Activated naive CD4-positive, alpha-beta T cell treated with Interleukin-2 at 50 U/mL for 16 hours (primary cell): ENCODE results near the gene PPOX.
A peak's percentile ranks its signal among the peaks of the same experiment; 100 is the strongest.

Source experiments
- DNase-seq: peaks from one replicate; pipeline ENCODE4 v3.0.0-alpha.2; 2020

PPOX gene

DNA sequence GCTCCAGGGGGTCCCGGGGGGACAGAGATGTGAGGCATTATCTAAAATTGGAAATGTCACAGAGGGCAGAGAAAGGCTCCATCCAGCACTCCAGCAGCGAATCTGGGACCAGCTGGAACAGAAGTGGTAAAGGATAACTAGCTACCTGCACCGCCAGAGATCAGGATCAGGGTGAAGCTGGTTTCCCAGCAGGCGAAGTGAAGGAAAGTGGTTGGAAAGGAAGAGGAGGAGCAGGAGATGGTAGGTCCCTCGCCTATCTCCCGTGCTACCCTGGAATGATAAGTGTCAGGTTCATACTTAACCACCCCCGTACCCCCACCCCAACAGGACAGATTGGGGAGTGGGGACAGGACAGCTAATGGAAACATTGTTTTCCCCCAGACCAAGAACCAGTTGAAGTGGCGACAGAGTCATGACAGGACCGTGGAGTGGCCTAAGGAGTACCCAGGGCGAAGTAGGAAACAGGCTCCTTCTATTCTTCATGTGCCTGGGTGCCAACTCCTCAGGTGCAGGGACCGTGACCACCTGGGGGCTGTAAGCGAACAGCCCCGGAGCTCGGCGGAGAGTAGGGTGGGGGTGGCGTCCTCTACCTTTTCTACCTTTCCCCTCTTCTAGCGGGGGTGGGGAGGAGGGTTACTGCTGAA is 10.4 kb downstream of the PPOX start:
- no peak for DNase-seq

DNA sequence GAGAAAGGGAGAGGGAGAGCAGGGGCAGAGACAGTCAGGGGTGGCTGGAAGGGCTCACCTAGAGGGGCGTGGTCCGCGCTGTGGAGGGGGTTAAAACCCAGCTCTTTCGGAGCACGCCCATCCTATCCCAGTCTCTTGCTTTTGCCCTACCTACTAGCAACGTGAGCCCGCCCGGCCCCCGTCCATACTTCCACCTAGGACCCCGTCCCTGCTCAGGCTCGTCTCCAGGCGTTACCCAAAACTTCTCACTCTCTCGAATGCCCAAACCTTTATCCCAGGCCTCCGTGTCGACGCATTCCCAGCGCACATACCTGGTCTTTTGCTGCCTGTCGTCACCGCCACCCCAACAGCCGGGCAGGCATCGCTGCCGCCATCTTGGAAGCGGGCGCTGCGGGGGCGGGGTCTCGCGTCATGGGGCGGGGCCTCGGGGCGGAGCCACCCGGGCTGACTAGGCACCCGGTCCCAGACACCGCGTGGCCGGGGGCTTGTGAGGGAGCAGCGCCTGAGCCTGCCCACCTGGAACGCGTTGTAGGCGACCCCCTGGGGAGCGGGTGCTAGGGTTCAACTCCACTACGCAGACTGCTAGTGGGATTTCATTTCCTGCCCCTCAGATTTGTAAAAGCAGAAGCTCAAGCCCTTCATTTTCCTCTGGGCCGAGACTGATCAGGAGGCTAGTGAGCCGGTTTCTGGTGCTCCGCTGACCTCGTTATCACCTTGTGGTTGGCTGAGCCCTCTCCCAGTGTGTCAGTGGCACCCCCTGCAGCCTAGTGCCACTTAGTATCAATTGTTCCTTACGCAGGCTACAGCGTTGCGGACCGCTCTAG is 11.1 kb downstream of the PPOX start, which contains the start of gene B4GALT3:
Gene B4GALT3, minus strand, starts transcription at position 396 of the 824 bp plus-strand sequence. CDS start 1,447 bp downstream, outside the sequence.
- peak; percentile 96 for DNase-seq

DNA sequence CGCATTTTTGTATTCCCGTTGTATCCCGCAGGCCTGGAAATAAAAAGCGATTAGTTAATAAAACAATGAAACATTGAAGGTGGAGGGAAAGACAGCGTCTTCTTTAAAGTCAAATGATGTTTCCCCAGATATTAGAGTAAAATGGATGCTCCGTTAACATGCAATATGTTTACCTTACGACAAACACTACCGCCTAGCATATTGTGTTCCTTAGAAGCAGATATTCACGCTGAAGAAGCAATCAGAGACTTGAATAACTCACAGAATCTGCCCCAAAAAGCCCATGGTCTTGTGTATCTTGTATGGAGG is 11.7 kb downstream of the PPOX start:
- DNase-seq = no peak

DNA sequence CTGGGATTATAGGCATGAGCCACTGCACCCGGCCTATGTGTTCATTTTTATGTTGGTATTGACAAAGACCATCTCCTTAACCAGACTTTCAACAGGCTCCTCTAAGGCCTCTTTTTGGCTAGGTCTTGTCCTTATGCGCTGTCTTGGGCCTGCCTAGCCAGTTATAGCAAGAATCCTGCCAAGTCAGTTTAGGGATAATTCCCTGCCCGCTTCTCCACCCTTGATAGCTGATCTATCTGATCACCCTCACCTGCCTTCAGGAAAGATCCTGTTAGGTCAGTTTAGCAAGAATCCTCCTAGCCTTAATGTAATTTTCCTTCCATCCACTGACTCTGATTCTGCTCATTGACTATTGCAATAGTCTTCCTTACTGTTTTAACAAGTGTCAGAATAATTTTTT is 13.5 kb downstream of the PPOX start:
- no peak for DNase-seq

DNA sequence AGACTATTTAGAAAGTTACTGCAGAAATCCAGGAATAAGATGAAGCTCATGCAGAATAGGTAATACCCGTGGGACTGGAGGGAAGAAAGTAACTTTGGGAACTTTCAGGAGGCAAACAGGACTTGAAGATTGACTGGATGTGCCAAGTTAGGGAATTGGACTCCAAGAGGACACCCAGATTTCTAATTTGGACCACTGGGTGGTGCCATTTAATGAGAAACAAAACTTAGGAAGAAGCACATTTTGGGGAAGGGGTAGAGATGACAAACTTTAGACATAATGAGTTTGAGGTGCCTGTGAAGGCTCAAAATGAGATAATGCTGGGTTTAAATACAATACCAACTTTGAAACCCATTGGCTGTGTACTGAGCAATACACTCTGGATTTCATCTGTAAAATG is 14.4 kb downstream of the PPOX start:
- DNase-seq = no peak

DNA sequence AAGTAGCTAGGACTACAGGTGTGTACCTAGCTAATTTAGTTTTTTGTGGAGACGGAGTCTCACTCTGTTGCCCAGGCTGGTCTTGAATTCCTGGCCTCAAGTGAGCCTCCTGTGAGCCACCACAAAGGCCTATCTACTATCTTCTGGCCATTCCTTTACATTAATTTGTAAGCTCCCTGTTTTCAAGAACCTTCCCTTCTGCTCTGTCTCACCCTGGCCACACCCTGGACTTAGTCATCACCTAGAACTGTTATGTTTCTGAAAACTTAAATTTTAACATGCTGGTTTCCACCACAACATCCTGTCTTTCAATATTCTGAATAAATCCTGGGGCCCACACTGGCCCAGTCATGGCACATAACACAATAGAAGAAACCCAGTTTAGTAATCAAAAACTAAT is 16.0 kb downstream of the PPOX start:
- DNase-seq = peak; percentile 67

DNA sequence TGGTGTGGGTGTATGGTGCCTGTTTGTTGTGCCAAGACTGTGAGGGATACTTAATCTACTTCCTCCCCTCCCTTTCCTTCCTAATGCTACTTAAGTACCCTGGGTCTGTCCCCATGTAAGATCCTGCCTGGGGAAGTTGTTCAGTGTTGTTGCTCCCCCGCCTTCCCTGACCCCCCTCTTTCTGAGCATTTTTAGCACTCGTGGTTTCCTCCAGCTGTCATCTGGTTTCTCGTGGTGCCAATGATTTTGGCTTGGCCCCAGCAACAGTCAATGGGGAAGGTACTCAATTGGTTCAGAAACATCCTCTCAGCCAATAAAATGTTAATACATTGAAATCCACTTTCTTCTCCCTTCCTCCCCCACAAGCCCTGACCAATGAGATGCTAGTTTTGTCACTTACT is 19.1 kb downstream of the PPOX start:
- DNase-seq = peak; percentile 72

DNA sequence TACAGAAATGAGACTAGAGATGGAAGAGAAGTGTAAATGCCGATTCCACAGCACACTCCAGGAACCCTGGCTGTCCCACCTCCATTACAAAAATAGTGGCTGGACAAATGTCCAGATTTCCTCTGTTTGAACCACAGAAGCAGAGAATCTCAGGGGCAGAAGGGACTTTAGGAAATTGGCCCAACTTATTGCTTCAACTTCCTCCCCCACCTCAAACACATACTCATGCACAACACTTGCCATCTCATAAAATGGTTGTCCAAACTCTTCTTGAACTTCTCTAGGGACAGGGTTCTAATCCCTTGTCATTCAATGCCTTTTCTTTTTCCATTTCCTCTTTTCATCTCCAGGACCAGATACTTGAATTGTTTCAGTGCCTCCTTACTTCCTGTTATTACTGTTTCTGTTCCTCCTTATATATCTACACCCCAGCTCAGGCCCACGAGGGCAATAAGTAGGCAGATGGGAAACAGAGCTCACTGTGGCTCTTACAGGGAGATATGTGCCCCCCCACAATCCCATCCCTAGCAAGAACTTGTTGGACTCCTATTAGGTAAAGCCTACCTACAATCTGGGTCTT is 19.6 kb downstream of the PPOX start:
- no peak for DNase-seq

DNA sequence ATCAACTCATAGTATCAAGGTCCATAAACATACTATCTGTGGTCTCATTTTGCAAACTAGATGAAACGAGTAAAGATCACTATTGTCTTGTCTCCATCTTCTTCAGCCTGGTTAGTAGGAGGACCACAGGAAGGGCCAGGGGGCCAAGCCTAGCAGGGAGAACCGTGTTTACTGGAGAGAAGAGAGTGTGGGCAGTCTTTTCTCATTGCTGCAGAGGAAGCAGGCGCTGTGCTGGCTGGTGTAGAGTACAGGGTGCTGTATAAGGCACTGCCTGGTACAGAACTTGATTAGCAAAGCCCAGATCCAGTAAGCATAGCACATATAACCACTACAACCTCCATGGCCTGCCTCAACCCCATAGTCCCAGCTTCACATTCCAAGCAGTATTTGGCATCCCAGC is 21.1 kb downstream of the PPOX start:
- no peak for DNase-seq

DNA sequence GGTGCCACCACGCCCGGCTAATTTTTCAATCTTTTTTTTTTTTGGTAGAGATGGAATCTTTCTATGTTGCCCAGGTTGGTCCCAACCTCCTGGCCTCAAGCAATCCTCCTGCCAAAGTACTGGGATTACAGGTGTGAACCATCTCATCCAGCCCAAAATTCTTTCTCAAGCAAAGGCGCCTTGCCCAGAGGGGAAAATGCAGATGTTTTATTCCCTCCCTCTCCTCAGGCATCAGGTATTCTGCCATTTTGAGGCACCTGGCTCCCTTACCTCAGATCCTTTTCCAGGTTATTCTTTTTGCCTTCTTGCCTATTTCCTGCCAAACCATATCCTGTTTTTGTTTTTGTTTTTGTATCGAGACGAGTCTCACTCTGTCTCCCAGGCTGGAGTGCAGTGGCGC is 22.2 kb downstream of the PPOX start:
- no peak for DNase-seq

DNA sequence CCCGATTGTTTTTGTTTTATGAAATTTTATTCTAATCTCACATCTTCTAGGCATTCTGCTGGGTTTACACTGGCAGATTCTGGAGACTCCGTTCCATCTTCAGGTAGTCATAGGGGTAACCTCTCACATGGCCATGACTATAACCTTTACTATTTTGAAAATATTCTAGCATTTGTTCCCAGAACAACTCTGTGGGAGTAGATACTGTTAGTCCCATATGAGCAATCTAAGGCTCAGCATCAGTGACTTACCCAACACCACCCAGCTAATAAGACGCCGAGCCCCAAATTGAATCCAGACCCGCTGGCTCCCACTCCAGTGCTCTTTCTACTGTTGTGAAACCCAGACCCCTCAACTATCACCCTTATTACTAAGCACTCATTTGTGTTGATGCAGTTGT is 22.8 kb downstream of the PPOX start:
- no peak for DNase-seq

DNA sequence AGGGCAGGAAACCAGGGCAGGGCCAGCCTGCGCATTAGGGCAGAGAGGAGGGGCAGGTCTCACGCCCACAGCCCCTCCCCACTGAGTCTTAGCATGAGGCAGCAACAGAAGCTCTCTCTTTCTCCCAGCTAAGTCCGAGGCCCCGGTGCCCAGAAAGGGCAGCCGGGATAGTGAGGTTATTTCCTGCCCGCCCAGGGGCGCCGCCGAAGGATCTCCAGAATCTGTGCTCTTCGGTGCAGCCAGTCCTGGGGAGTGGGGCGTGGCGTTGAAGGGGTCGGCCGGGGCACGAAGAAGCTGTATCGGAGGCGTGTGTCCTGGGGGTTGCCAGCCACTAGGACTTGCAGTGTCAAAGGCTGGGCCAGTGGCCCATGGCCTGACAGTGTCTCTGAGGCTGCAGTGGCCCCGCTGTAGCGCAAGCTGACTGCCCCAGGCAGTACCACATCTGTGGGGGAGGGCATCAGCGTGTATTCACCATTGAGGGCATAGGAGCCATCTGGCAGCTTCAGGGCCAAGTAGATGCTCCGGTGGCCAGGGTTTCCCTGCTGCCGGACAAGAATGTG is 24.8 kb downstream of the PPOX start:
- DNase-seq = no peak

DNA sequence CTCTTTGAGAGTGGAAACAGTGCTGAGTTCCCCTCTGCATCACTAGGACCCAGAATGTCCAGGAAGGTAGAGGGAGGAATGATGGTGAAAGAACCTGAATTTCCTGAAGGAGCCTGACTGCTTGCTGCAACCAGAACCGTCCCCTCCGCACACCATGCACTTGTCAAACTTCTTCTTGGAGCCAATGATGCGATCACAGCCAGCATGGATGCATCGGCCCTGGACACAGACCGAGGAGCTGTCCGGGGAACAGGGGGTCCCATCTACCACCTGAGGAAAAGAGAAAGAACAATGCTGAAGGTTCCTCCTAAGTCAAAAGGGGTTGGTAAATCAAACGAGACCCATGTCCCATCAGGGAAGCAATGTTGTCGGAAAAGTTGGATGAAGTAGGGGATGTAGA is 25.7 kb downstream of the PPOX start:
- no peak for DNase-seq

DNA sequence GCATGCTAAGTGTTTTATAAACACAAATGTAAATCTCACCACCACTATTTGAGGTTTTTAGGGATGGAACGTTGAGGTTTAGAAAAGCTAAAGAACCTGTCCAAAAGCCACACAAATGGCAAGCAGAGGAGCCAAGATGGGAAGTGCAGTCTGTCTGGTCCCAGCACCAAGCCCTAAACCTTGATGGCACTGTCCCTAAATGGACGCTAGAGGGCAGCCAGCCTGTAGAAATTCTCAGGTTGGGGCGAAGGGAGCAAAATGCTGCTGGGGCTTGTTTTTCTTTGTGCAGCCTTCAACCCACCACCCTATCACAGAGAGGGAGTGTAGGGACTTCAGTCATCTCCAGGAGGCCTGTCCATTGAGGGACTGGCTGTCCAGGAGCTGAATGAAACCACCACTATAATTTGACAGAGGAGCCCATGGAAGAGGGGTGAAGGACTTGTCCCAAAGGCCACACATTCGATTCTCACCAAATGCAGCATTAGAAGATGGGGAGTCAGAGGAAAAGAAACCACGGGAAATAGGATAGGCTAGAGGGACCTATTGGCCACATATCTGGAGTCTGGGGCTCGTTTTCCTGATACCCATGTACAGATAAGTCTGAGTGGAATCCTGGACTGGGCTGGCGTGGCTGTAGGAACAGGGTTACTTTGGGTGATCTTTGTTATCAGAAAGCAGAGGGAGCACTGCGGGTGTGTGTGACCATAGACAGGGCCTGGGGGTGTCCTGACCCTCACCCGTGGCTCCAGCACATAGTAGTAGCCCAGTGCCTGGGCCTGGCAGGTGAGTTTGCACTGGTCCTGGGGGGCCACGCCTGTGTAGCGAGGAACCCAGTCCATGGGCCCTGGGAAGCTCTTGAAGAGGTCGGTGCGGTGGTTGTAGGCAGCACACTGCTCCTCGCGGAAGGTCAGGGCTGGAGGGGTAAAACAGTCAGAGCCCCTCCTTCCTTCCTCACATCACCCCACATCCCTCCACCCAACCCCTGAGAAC is 26.5 kb downstream of the PPOX start:
- DNase-seq = peak; percentile 66

DNA sequence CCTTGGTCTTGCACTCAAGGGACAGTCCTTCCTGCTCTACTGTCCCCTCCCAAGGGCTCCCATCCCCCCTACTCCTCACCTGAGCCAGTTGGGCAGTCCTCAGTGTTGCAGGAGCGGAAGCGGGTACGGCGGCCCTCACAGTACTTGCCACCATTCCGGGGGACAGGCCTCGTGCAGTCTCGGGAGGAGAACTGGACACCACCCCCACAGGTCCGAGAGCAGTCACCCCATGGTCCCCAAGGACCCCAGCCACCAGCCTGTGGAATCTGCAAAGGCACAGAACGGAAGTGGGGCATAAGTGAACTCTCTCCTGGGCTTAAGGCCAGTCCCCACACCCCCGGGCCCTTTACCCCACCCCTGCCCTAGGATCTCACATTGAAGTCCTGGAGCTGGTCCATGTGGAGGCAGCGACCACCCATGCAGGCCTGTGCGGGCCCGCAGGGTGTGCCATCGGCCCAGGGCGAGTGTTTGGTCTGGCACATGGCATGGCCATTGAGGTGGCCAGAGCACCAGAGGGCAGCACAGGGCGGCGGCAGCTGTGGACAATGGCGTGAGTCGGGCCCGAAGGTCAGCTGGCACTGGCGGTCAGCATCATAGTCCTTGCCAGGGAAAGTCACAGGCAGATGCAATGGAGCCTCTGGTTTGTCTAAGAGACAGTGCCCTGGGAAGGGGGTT is 27.5 kb downstream of the PPOX start:
- no peak for DNase-seq

DNA sequence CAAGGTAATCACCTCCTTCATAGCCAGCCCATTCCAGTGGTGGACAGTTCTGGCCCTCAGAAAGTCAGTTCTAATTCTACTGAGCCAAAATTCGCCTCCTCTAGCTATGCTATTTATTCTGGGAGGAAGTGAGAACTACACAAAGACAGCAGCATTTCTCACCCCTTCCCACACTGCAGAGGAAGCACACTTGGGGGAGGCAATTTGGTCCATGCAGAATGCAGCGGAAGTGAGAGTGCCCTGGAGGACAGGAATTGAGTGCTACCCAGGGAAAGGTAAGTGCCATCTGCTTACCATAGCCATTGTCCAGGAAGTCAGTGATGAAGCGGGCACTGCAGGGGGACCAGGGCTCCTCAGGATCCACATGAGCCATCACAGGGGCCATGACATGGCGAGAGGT is 28.9 kb downstream of the PPOX start:
- no peak for DNase-seq

DNA sequence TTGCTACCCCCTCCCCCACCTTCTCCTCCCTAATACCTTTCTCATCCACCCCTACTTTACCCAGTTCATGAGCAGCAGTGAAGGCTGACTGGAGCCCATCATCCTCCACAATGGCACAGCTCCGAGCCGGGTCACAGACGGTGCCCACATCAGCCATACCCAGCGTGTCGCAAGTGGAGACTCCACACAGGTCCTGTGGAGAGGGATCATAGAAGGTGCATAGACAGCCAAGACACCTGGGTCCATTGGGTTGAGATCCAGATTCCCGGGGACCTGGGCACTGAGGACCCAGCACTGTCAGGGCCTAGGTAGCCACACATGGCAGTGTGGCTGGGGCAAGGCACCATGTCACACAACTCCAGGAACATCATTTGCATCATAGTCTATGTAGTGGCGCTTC is 29.9 kb downstream of the PPOX start:
- no peak for DNase-seq

DNA sequence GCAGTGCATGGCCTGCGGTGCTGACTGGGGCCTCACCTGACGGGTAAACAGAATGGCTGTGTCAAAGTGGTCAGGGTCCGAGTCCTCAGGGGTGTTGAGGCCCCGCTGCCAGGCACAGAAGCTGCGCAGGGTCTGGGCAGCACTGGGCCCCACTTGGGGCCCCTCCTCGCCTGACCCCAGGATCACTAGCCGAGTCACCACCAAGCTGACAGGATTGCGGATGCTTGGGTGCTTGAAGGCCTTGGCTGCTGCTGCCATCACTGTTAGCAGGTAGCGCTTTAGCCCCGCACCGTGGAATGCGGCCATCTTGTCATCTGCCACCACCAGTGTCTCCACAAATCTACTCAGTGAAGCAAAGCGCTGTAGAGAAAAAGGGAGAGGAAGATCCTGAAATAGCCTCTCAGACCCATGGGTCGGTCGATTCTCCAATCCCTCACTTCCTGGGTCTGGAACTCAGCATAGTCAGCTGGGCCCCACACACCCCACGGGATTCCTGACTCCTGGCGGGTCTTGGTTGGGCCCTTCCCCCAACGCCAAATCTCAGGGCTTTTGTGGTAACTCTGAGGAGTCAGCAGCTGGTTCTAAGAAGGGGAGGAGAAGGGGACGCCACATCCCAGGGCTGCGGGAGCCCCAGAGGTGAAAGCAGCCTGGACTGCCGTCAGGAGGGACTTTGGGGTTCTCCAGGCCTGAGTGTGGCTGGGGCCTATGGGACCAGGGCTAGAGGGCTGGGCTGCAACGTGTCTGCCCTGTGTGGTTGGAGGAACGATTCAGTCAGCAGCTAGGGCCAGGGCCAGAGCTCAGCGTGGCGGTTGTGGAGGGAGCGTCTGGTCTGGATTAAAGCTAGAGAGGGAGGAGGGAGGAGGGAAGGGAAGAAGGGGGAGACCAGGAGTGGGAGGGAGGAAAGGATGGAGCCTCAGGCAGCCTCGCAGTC is 30.6 kb downstream of the PPOX start:
- DNase-seq = no peak

DNA sequence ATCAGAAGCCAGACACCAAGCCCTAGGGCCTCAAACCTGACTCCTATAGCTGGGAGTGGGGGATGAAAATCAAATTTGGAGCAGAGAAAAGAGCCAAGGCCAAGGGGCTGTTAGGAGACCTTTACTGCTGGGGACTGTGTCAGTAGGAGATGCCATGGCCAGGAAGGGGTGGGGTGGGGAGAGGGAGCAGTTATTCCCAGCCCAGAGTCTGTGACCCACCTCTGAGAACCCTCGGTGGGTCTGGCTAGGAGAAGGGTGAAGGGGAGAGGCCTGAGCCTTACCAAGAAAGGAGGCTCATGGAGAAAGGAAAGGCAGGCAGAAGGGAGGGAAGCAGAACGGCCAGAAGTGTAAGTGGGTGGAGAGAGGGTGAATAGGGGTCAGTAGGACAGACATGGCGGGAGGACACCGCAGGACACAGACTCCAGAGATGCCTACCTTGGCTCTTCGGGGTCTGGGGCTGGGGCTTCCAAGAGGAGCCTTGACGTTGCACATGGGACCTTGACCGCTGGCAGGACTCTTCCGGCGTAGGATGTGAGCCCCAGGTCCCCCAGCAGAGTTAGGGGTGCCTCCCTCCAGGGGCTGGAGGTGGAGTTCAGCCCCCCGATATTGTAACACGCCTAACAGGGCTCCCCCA is 31.5 kb downstream of the PPOX start:
- no peak for DNase-seq

DNA sequence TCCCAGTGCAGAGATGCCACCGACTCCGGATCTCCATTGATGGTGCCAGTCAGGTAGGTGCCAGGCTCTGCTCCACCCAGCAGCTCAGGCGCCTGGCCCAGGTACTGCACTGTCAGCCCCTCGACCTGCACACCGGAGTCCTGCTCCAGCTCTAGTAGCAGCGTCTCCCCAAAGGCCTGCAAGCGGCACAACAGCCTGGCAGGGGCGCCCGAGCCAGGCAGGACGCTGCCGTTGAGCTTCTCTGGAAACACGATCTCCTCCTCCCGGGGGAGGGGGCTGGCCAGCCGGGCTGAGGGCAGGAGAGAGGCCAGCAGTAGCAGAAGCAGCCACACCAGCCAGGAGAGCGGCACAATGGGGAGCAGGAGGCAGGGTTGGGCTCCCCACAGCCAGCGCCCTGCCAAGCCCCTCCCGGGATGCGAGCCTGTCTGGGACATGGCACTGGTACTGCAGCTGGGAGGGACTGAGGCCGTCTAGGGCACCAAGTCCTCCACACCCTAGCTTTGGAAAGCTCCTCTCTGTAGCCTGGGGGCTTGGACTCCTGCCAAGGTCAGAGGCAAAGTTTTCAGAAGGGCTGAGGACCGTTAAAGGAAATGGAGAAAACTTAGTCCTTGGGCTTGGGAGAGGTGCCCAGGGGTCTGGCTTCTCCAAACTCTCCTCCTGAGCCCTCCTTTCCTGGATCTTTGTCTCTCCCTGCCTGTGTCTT is 32.1 kb downstream of the PPOX start:
- no peak for DNase-seq
